HEK293T (cell line): ENCODE results near the gene SSH2.

Experiments used
- BHLHE40 ChIP-seq: fragments of 450-650 bp; IDR thresholded peaks from 2 replicates; pipeline ENCODE4 v1.6.1; 2016; ENCODE audit warnings: mild to moderate bottlenecking, moderate library complexity, borderline replicate concordance
- SP1 ChIP-seq: fragments of 450-650 bp; IDR thresholded peaks from 2 replicates; pipeline ENCODE4 v1.6.1; 2017
- SUZ12 ChIP-seq: fragments of 450-650 bp; IDR thresholded peaks from 2 replicates; pipeline ENCODE4 v1.6.1; 2016; ENCODE audit warnings: mild to moderate bottlenecking
- TARDBP ChIP-seq: fragments of 450-650 bp; IDR thresholded peaks from 2 replicates; pipeline ENCODE4 v1.6.1; 2016

DNA sequence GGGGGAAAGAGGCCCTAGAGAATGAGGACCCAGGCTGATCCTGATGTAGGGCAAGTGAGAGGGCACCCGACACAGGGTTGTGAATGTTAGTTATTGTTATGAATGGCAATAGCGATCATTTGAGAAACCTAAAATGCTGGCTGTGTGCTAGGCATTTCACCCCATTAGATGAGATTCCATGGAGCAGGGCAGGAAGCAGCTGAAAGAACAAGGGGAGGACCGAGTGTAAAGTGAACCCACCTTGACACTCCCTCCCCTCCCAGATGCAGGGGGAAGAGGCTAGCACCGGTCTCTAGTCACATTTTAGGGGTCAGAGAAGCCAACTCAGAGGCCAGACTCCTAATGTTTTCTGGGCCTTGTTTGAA is 306.8 kb downstream of the SSH2 start:
- TF ChIP-seq SUZ12 (no peak), BHLHE40 (no peak), SP1 (no peak), TARDBP (no peak)
